GM12873 (cell line): ENCODE measurements around the gene BHLHE40.

ENCODE experiments used
- TF ChIP-seq, protein P1 (sequence below): IDR thresholded peaks from 2 replicates; pipeline ENCODE4 v1.5.1; 2012; ENCODE audit warnings: low read depth, mild to moderate bottlenecking, moderate library complexity, low read length, control low read depth; ENCODE audit not compliant: insufficient read depth; ENCODE audit errors: missing control alignments

Gene BHLHE40

DNA sequence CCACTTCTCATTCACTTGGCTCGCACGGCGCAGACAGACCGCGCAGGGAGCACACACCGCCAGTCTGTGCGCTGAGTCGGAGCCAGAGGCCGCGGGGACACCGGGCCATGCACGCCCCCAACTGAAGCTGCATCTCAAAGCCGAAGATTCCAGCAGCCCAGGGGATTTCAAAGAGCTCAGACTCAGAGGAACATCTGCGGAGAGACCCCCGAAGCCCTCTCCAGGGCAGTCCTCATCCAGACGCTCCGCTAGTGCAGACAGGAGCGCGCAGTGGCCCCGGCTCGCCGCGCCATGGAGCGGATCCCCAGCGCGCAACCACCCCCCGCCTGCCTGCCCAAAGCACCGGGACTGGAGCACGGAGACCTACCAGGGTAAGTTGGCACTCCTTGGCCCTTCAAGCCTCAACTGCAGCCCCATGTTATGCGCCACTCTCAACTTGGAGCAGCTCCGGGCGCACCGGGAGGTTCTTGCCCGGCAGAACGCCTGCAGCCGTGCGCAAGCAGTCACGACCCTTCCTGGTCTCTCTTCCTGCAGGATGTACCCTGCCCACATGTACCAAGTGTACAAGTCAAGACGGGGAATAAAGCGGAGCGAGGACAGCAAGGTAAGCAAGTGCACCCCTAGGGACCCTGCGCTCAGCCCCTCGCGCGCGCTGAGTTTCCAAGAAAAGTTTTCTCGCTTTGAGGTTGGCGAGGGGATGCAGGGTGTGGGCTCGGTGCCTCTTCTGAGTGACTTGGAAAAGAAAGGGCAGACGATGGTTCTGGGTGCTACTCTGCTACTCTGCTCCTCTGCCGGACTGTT, at the start of gene BHLHE40:
TSS of gene BHLHE40 (plus strand) at position 10 of the 801 bp plus-strand sequence. CDS start at position 292, 282 bp downstream.
- TF ChIP-seq, protein P1, sequence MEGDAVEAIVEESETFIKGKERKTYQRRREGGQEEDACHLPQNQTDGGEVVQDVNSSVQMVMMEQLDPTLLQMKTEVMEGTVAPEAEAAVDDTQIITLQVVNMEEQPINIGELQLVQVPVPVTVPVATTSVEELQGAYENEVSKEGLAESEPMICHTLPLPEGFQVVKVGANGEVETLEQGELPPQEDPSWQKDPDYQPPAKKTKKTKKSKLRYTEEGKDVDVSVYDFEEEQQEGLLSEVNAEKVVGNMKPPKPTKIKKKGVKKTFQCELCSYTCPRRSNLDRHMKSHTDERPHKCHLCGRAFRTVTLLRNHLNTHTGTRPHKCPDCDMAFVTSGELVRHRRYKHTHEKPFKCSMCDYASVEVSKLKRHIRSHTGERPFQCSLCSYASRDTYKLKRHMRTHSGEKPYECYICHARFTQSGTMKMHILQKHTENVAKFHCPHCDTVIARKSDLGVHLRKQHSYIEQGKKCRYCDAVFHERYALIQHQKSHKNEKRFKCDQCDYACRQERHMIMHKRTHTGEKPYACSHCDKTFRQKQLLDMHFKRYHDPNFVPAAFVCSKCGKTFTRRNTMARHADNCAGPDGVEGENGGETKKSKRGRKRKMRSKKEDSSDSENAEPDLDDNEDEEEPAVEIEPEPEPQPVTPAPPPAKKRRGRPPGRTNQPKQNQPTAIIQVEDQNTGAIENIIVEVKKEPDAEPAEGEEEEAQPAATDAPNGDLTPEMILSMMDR: no peak

DNA sequence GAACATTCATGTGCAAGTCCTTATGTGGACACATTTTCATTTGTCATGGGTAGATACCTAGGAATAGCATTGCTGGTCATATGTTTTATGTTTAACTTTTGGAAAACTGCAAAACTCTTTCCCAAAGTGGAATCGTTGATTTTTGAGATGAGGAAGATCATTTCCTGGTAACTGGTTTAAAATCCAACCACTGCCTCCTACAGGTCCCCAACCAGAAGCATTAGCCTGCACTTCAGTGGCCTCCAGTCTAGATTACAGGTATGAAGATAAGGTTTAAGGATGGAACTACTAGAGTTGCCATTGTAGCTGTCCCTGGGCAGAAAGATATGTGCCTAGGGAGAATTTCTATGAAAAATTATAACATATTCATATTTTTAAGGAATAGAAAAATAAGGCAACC, 48.7 kb upstream of the BHLHE40 start:
- TF ChIP-seq, protein P1: no peak

DNA sequence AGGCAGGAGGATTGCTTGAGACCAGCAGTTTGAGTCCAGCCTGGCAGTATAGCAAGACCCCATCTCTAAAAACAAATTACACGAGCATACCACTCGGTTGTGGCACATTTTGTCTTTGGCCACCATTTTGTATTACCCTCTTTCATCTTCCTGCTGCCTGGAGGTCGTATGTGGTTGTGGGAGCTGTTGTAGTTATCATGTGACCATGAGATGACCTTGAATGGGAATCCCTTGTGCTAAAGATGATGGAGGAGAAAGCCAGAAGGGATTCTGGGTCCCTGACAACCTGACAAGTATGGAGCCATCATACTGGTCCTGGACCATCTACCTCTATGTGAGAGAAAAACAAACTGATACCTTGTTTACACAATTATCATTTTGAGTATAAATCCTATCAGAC, 45.2 kb upstream of the BHLHE40 start:
- TF ChIP-seq, protein P1: no peak

DNA sequence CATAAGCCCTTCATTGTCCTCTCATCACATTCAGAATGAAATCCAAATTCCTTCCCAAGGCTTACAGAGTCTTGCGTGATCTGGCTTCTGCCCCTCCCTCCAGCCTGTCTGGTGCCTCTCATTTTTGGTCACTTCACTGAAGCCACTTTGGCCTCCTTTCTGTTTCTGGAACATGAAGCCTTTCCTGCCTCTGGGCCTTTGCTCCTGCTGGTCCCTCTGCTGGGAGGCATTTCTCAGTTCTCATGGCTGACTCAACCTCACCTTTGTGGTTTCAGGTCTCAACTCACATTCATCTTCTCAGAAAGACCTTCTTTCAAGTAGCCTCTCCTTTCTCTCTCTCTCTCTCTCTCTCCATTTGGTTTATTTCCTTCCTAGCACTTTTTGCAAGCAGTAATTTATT, 43.9 kb upstream of the BHLHE40 start:
- TF ChIP-seq, protein P1: no peak

DNA sequence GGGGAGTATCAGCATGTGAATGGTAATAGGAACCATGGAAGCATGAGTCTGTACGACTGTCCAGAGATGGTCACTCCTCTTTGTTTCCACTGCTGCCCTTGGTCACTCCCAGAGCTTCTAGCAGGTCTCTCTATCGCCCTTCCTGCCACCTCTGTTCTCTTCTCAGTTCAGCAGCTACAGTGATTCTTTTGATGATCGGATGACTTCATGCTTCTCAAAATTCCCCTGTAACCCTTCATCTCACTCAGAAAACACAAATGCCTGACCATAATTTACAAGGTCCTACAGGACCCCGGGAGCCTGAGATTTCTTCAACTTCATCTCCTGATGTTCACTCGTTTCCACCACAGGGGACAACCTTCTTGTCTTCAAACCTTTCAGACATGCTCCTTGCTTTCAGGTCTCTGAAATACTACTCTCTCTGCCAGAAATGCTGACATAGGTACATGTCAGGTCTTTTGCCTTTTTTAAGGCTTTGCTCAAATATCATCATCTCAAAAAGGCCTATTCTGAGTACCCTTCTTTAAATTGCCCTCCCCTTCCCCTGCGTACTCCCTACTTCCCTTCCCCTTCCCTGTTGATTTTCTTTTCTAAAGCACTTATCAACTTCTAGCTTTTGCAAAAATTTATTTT, 42.1 kb upstream of the BHLHE40 start:
- TF ChIP-seq, protein P1: no peak

DNA sequence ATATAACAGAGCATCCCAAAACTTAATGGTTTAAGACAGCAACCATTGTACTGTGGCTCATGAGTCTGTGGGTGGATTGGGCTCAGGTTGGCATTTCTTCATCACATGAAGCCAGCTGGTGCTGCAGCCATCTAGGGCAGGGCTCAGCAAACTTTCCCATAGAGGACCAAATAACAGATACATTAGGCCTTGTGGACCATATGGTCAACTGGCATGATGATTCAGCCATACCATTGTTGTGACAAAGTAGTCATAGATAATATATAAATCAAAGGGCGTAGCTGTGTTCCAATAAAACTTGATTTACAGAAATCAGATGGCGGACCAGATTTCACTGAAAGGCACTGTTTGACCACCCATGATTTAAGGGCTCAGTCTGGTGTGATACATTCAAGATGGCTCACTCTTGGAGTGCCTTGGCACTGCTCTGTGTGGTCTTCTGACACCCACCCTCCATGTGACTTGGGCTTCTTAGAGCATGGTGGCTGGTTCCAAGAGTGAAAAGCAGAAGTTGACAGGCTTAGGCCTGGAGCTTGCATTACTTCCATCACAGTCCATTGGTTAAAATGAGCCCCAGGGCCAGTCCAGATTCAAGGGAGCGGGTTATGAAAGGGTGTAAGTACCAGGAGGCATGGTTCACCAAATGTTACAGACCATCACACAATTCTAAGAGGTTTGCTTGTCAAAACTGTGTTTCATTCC, 40.8 kb upstream of the BHLHE40 start:
- TF ChIP-seq, protein P1: no peak

DNA sequence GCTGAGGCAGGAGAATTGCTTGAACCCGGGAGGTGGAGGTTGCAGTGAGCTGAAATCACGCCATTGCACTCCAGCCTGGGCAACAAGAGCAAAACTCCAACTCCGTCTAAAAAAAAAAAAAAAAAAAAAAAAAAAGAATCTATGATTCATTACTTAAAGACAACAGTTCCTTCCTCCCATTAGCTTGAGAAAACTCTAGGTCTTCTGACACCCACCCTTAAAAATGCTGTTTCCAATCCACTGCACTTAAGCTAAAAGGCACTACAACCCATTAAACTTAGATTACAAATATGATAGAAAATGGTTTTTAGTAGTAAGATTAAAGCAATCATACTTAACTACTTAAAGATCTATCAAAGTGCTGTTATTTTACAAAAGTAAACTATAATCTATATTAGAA, 40.0 kb upstream of the BHLHE40 start:
- TF ChIP-seq, protein P1: no peak
